Measurements from ENCODE around the gene FGR.
"Not testable (repeated sequence)": the region's sequence is repeated elsewhere in the genome, so short reads cannot be mapped to it uniquely, and the experiment has no call there.

GRCh38 chr1:27627733-27628132 is 7.3 kb downstream of the FGR start:
- not testable (repeated sequence) for TF ChIP-seq POLR2A (IDR thresholded peaks at IDR 0.05; ENCODE audit: borderline replicate concordance, extremely low read depth, insufficient read depth, insufficient read length); YY1 (IDR thresholded peaks at IDR 0.05; ENCODE audit: extremely low read depth, insufficient replicate concordance, low read depth, low read length); CTCF (IDR thresholded peaks at IDR 0.05 in 2 of 3, conservative IDR thresholded peaks at IDR 0.05 in 1 of 3; ENCODE audit: borderline replicate concordance in 1 of 3, insufficient read depth in 1 of 3, low read depth in 2 of 3, low read length in 2 of 3); REST (IDR thresholded peaks at IDR 0.05; ENCODE audit: low read depth); POLR2AphosphoS5 (IDR thresholded peaks at IDR 0.05; ENCODE audit: low read depth, low read length); EGR1 (IDR thresholded peaks at IDR 0.05; ENCODE audit: low read depth); EZH2 (IDR thresholded peaks at IDR 0.05); SIN3A (IDR thresholded peaks at IDR 0.05; ENCODE audit: low read depth); EZH2phosphoT487 (IDR thresholded peaks at IDR 0.05; ENCODE audit: borderline replicate concordance); RAD21 (IDR thresholded peaks at IDR 0.05; ENCODE audit: low read depth); ZNF274 (IDR thresholded peaks at IDR 0.05; ENCODE audit: low read depth, low read length)
